ENCODE results near the gene CCSER1.
"Not testable (repeated sequence)": the region's sequence is repeated elsewhere in the genome, so short reads cannot be mapped to it uniquely, and the experiment has no call there.

Gene CCSER1

GRCh38 chr4:91092398-91092980 is 965.3 kb downstream of the CCSER1 start:
- DNase-seq: no peak

- DNase-seq: not testable (repeated sequence)
These were observed 967.0 kb downstream of the CCSER1 start for GRCh38 chr4:91094220-91094619.

- no peak for DNase-seq
These were observed 972.5 kb downstream of the CCSER1 start for GRCh38 chr4:91099666-91100065.

GRCh38 chr4:91108751-91109150 is 981.6 kb downstream of the CCSER1 start:
- DNase-seq: no peak

- DNase-seq: no peak
These were observed 984.4 kb downstream of the CCSER1 start for GRCh38 chr4:91111556-91111955.

- no peak for DNase-seq
These were observed 986.0 kb downstream of the CCSER1 start for GRCh38 chr4:91113130-91113706.

GRCh38 chr4:91114386-91114785 is 987.2 kb downstream of the CCSER1 start:
- no peak for DNase-seq

GRCh38 chr4:91116861-91117260 is 989.7 kb downstream of the CCSER1 start:
- no peak for DNase-seq

- no peak for DNase-seq
These were observed 991.4 kb downstream of the CCSER1 start for GRCh38 chr4:91118597-91118996.

- no peak for DNase-seq
These were observed 996.5 kb downstream of the CCSER1 start for GRCh38 chr4:91123742-91124141.

GRCh38 chr4:91127192-91127591 is 1000.0 kb downstream of the CCSER1 start:
- no peak for DNase-seq

GRCh38 chr4:91127831-91128230 is 1000.6 kb downstream of the CCSER1 start:
- DNase-seq: no peak

GRCh38 chr4:91128519-91128918 is 1001.3 kb downstream of the CCSER1 start:
- no peak for DNase-seq

- DNase-seq: no peak
These were observed 1019.9 kb downstream of the CCSER1 start for GRCh38 chr4:91147067-91147466.

- not testable (repeated sequence) for DNase-seq
These were observed 1026.8 kb downstream of the CCSER1 start for GRCh38 chr4:91154041-91154440.

- DNase-seq: not testable (repeated sequence)
These were observed 1040.9 kb downstream of the CCSER1 start for GRCh38 chr4:91167864-91168653.

- no peak for DNase-seq
These were observed 1043.6 kb downstream of the CCSER1 start for GRCh38 chr4:91170768-91171167.

GRCh38 chr4:91171217-91171616 is 1044.0 kb downstream of the CCSER1 start:
- no peak for DNase-seq

GRCh38 chr4:91185061-91185460 is 1057.9 kb downstream of the CCSER1 start:
- DNase-seq: not testable (repeated sequence)

- no peak for DNase-seq
These were observed 1071.8 kb downstream of the CCSER1 start for GRCh38 chr4:91198951-91199350.

GRCh38 chr4:91207535-91207934 is 1080.3 kb downstream of the CCSER1 start:
- no peak for DNase-seq

- no peak for DNase-seq
These were observed 1085.0 kb downstream of the CCSER1 start for GRCh38 chr4:91212211-91212610.

GRCh38 chr4:91217831-91218403 is 1090.7 kb downstream of the CCSER1 start:
- DNase-seq: not testable (repeated sequence)

GRCh38 chr4:91220315-91220714 is 1093.1 kb downstream of the CCSER1 start:
- DNase-seq: no peak
